HCT116 (cell line): ENCODE measurements around the gene LRP1B. TPM values are rescaled to one million over a fixed set of nuclear protein-coding genes. Genes with fewer than 3 reads are reported as not detected.

ENCODE experiments used
- ATAC-seq: fragments of 200-7000 bp; cut with Tn5 transposase; 2 replicates; pipeline ENCODE4 v1.9.1; 2020; ENCODE audit warnings: mild to moderate bottlenecking, moderate library complexity
- BruUV-seq: library from RNA; stranded (reverse); fragments of 400-500 nt; replicated peaks from 2 replicates; lab custom pipeline; 2021; lab: Mats Ljungman, UMichigan
- CTCF ChIA-PET: fragments of 300-600 bp; sonication (Branson Sonifier 250); formaldehyde crosslinking; loops from one replicate; lab custom pipeline; 2021; ENCODE audit warnings: antibody characterized with exemption; lab: Charles Lee
- POLR2A ChIA-PET: fragments of 300-600, 350-600 bp; sonication (Branson Sonifier 250); formaldehyde crosslinking; loops from one replicate; lab custom pipeline; 2021; ENCODE audit warnings: antibody characterized with exemption; lab: Charles Lee
- RAD21 ChIA-PET, 2 experiments: fragments of 300-600 bp; sonication (Branson Sonifier 250); formaldehyde crosslinking; loops; one replicate each; lab custom pipeline; 2023; ENCODE audit warnings: low total read pairs in 2 of 2; ENCODE audit not compliant: uncharacterized antibody in 2 of 2, unreplicated experiment in 2 of 2, low non-redundant PET in 1 of 2; lab: Charles Lee
- DNase-seq: peaks from one replicate; pipeline ENCODE4 v3.0.0-alpha.2; 2010; ENCODE audit warnings: low read depth, low spot score
- H2AFZ ChIP-seq: fragments of 200-600 bp; shearing (Covaris generic), sonication (generic); 2 replicates; pipeline ENCODE4 v1.6.1; 2017; ENCODE audit warnings: low read depth, mixed run types, mixed read lengths, antibody characterized with exemption, low read length; ENCODE audit not compliant: poor library complexity, severe bottlenecking
- H3K27ac ChIP-seq: 2 replicates; pipeline ENCODE4 v1.5.1; 2012; ENCODE audit warnings: low read depth, low read length
- H3K27me3 ChIP-seq: fragments of 200-600 bp; sonication (generic); 2 replicates; pipeline ENCODE4 v1.6.1; 2016; ENCODE audit warnings: mixed run types, low read length, mixed read lengths; ENCODE audit not compliant: insufficient read depth
- H3K36me3 ChIP-seq, 2 experiments: fragments of 200-500 bp in 1 of 2; fragments of 200-600 bp in 1 of 2; sonication (Bioruptor generic) in 1 of 2; sonication (generic) in 1 of 2; 2 replicates each; pipeline versions ENCODE4 v1.5.1 to v1.6.1; 2014 to 2016; ENCODE audit warnings: low read length in 2 of 2, inconsistent platforms in 1 of 2, mixed read lengths in 1 of 2, mixed run types in 1 of 2; ENCODE audit not compliant: insufficient read depth in 2 of 2, control insufficient read depth in 1 of 2
- H3K4me1 ChIP-seq, 2 experiments: fragments of 200-600 bp in 1 of 2; sonication (generic) in 1 of 2; 2 replicates each; pipeline versions ENCODE4 v1.5.1 to v1.6.1; 2012 to 2017; ENCODE audit warnings: low read length in 2 of 2, inconsistent platforms in 1 of 2, mild to moderate bottlenecking in 1 of 2, mixed read lengths in 1 of 2, mixed run types in 1 of 2, moderate library complexity in 1 of 2; ENCODE audit not compliant: insufficient read depth in 2 of 2, control insufficient read depth in 1 of 2
- H3K4me2 ChIP-seq: fragments of 200-600 bp; sonication (generic); 2 replicates; pipeline ENCODE4 v1.6.1; 2017; ENCODE audit warnings: mixed run types, low read length, mixed read lengths
- H3K4me3 ChIP-seq, 2 experiments: fragments of 200-600 bp in 1 of 2; sonication (generic) in 1 of 2; replicated peaks in 1 of 2; 2 replicates each; pipeline ENCODE4 v1.5.1; 2011 to 2016; ENCODE audit warnings: low read length in 2 of 2, control low read depth in 1 of 2, low read depth in 1 of 2, mild to moderate bottlenecking in 1 of 2, mixed read lengths in 1 of 2, mixed run types in 1 of 2
- H3K79me2 ChIP-seq: fragments of 200-600 bp; sonication (generic); 2 replicates; pipeline ENCODE4 v1.6.1; 2017; ENCODE audit warnings: mild to moderate bottlenecking, mixed run types, low read length, moderate library complexity, mixed read lengths; ENCODE audit not compliant: insufficient read depth
- H3K9ac ChIP-seq: fragments of 200-600 bp; sonication (generic); 2 replicates; pipeline ENCODE4 v1.6.1; 2016; ENCODE audit warnings: low read length, mixed read lengths
- H3K9me2 ChIP-seq: fragments of 200-600 bp; sonication (generic), shearing (Covaris generic); 2 replicates; pipeline ENCODE4 v1.6.1; 2017; ENCODE audit warnings: mixed run types, mild to moderate bottlenecking, moderate library complexity; ENCODE audit not compliant: insufficient read depth
- H3K9me3 ChIP-seq, 2 experiments: fragments of 200-500 bp in 1 of 2; fragments of 200-600 bp in 1 of 2; sonication (Bioruptor generic) in 1 of 2; sonication (generic) in 1 of 2; 2 replicates each; pipeline ENCODE4 v1.6.1; 2014 to 2017; ENCODE audit warnings: low read length in 2 of 2, mixed read lengths in 2 of 2, inconsistent platforms in 1 of 2, low read depth in 1 of 2, mild to moderate bottlenecking in 1 of 2, mixed run types in 1 of 2, moderate library complexity in 1 of 2; ENCODE audit not compliant: control insufficient read depth in 1 of 2, insufficient read depth in 1 of 2
- H4K20me1 ChIP-seq: fragments of 200-600 bp; sonication (generic), shearing (Covaris generic); 2 replicates; pipeline ENCODE4 v1.6.1; 2017; ENCODE audit warnings: mixed run types, mild to moderate bottlenecking, moderate library complexity; ENCODE audit not compliant: insufficient read depth
- ATF3 ChIP-seq: IDR thresholded peaks from 2 replicates; pipeline ENCODE4 v1.6.1; 2012
- CBX3 ChIP-seq: IDR thresholded peaks from 2 replicates; pipeline ENCODE4 v1.6.1; 2012; ENCODE audit warnings: low read depth
- CEBPB ChIP-seq: IDR thresholded peaks from 2 replicates; pipeline ENCODE4 v1.6.1; 2012; ENCODE audit warnings: low read depth
- ELF1 ChIP-seq: IDR thresholded peaks from 2 replicates; pipeline ENCODE4 v1.6.1; 2012; ENCODE audit warnings: low read depth, borderline replicate concordance
- POLR2A ChIP-seq: IDR thresholded peaks from 2 replicates; pipeline ENCODE4 v1.7.0; 2011; ENCODE audit warnings: borderline replicate concordance; ENCODE audit not compliant: insufficient read depth, insufficient read length; ENCODE audit errors: extremely low read depth
- POLR2AphosphoS5 ChIP-seq: IDR thresholded peaks from 2 replicates; pipeline ENCODE4 v1.6.1; 2011; ENCODE audit warnings: mild to moderate bottlenecking, low read depth, low read length, moderate library complexity
- SRF ChIP-seq: IDR thresholded peaks from 2 replicates; pipeline ENCODE4 v1.6.1; 2012; ENCODE audit warnings: low read depth
- YY1 ChIP-seq: IDR thresholded peaks from 2 replicates; pipeline ENCODE4 v1.6.1; 2011; ENCODE audit warnings: low read length, low read depth, moderate library complexity, mild to moderate bottlenecking; ENCODE audit not compliant: insufficient replicate concordance; ENCODE audit errors: extremely low read depth
- ZFX ChIP-seq: fragments of 450-650 bp; IDR thresholded peaks from 2 replicates; pipeline ENCODE4 v1.6.1; 2017
- ZNF274 ChIP-seq: fragments of 200-500 bp; sonication (Bioruptor generic); IDR thresholded peaks from 2 replicates; pipeline ENCODE4 v1.6.1; 2014; ENCODE audit warnings: mild to moderate bottlenecking, low read depth, low read length, inconsistent platforms
- intact Hi-C: fragments of 100-400 bp; cut with micrococcal nuclease; formaldehyde crosslinking; loops from 2 replicates; pipeline ENCODE4 v1.10.0; 2022
- total RNA-seq: library from RNA; stranded (reverse); gene quantifications from one replicate; pipeline ENCODE4 v1.2.1, GENCODE V29; 2021; ENCODE audit not compliant: unreplicated experiment

Gene LRP1B
- total RNA-seq, 1 experiment from 2014 or later, result 0.34 TPM

GRCh38 chr2:141932261-141932660 is 198.6 kb downstream of the LRP1B start:
- Histone ChIP-seq H3K9me2 (no peaks in the 10 kb centered on the region), H3K9ac (no peak overlapping the region), H3K4me1 (no peaks in the 10 kb centered on the region), H3K27ac (no peak overlapping the region), H3K36me3 (no peaks in the 10 kb centered on the region), H3K4me2 (no peak overlapping the region), H3K79me2 (no peaks in the 10 kb centered on the region), H2AFZ (no peak overlapping the region), H3K27me3 (no peaks in the 10 kb centered on the region), H4K20me1 (no peaks in the 10 kb centered on the region), H3K4me3 (no peak overlapping the region), H3K9me3 (no peaks in the 10 kb centered on the region)
- BruUV-seq, result no TSS peak
- no peak for DNase-seq
- TF ChIP-seq ZNF274 (no peak), ATF3 (no peak), ELF1 (no peak), CEBPB (no peak), CBX3 (no peak), POLR2A (no peak), POLR2AphosphoS5 (no peak), YY1 (no peak), ZFX (no peak)
- no peak for ATAC-seq
- ChIA-PET RAD21 (no interaction called here), CTCF (no interaction called here), POLR2A (no interaction called here)
- intact Hi-C loops, result no loop called here

GRCh38 chr2:141931797-141932196 is 199.0 kb downstream of the LRP1B start:
- Histone ChIP-seq H3K4me1 (no peaks in the 10 kb centered on the region), H3K79me2 (no peaks in the 10 kb centered on the region), H3K27ac (no peak overlapping the region), H2AFZ (no peak overlapping the region), H3K4me3 (no peak overlapping the region), H3K9ac (no peak overlapping the region), H3K27me3 (no peaks in the 10 kb centered on the region), H3K36me3 (no peaks in the 10 kb centered on the region), H3K9me3 (no peaks in the 10 kb centered on the region)
- intact Hi-C loops, result no loop called here
- no peak for TF ChIP-seq SRF
- no peak for TF ChIP-seq ELF1
- no peak for TF ChIP-seq ATF3
- no peak for TF ChIP-seq YY1
- TF ChIP-seq, all 23 proteins: peak for 0
- CTCF ChIA-PET, result no interaction called here
- DNase-seq, result no peak
- Histone ChIP-seq H3K4me2 (no peak overlapping the region), H4K20me1 (no peaks in the 10 kb centered on the region), H3K9me2 (no peaks in the 10 kb centered on the region)
- no peak for ATAC-seq
- POLR2A ChIA-PET, result no interaction called here
- BruUV-seq, result no TSS peak
- RAD21 ChIA-PET, result no interaction called here
